OCI-LY1 (cell line): Measurements from ENCODE around the gene ZFR.

Experiments used
- H2AFZ ChIP-seq: fragments of 200-600 bp; sonication (generic), shearing (Covaris generic); 2 replicates; pipeline ENCODE4 v1.6.0; 2014; ENCODE audit warnings: antibody characterized with exemption, mild to moderate bottlenecking, low read length
- H3F3A ChIP-seq: fragments of 200-600 bp; sonication (generic), shearing (Covaris generic); 2 replicates; pipeline ENCODE4 v1.6.0; 2014; ENCODE audit warnings: mild to moderate bottlenecking, antibody characterized with exemption, low read length, moderate library complexity; ENCODE audit not compliant: insufficient read depth
- H3K27ac ChIP-seq: fragments of 200-600 bp; sonication (generic); 2 replicates; pipeline ENCODE4 v1.5.1; 2014; ENCODE audit warnings: low read length, mixed run types, mild to moderate bottlenecking, low read depth; ENCODE audit not compliant: poor library complexity, severe bottlenecking
- H3K27me3 ChIP-seq: fragments of 200-600 bp; sonication (generic); 2 replicates; pipeline ENCODE4 v1.6.0; 2014; ENCODE audit warnings: antibody characterized with exemption, mild to moderate bottlenecking, low read length, moderate library complexity; ENCODE audit not compliant: insufficient read depth
- H3K36me3 ChIP-seq: fragments of 200-600 bp; sonication (generic); 2 replicates; pipeline ENCODE4 v1.6.1; 2014; ENCODE audit warnings: mild to moderate bottlenecking, antibody characterized with exemption, low read length, moderate library complexity, mixed read lengths; ENCODE audit not compliant: insufficient read depth
- H3K4me1 ChIP-seq: fragments of 200-600 bp; sonication (generic); 2 replicates; pipeline ENCODE4 v1.5.1; 2014; ENCODE audit warnings: mild to moderate bottlenecking, low read length, moderate library complexity; ENCODE audit not compliant: insufficient read depth, severe bottlenecking
- H3K4me2 ChIP-seq: fragments of 200-600 bp; sonication (generic), shearing (Covaris generic); 2 replicates; pipeline ENCODE4 v1.6.1; 2014; ENCODE audit warnings: low read length
- H3K4me3 ChIP-seq: fragments of 200-600 bp; sonication (generic); 2 replicates; pipeline ENCODE4 v1.5.1; 2014; ENCODE audit warnings: low read length, low read depth, mild to moderate bottlenecking, mixed read lengths; ENCODE audit not compliant: poor library complexity, severe bottlenecking
- H3K79me2 ChIP-seq: fragments of 200-600 bp; shearing (Covaris generic); 2 replicates; pipeline ENCODE4 v1.6.1; 2016; ENCODE audit warnings: mixed run types, low read length, mixed read lengths; ENCODE audit not compliant: insufficient read depth
- H3K9ac ChIP-seq: fragments of 200-600 bp; sonication (generic), shearing (Covaris generic); 2 replicates; pipeline ENCODE4 v1.6.1; 2014; ENCODE audit warnings: mild to moderate bottlenecking, low read length, mixed read lengths
- H3K9me2 ChIP-seq: fragments of 200-600 bp; sonication (generic), shearing (Covaris generic); 2 replicates; pipeline ENCODE4 v1.6.1; 2014; ENCODE audit warnings: low read depth, mild to moderate bottlenecking, low read length, mixed read lengths
- H3K9me3 ChIP-seq: fragments of 200-600 bp; shearing (Covaris generic); 2 replicates; pipeline ENCODE4 v1.6.1; 2014; ENCODE audit warnings: low read length, mixed read lengths
- H4K20me1 ChIP-seq: fragments of 200-600 bp; sonication (generic), shearing (Covaris generic); 2 replicates; pipeline ENCODE4 v1.6.0; 2016; ENCODE audit warnings: mild to moderate bottlenecking, low read length; ENCODE audit not compliant: insufficient read depth
- CTCF ChIP-seq: fragments of 200-600 bp; sonication (generic), shearing (Covaris generic); IDR thresholded peaks from 2 replicates; pipeline ENCODE4 v1.5.1; 2017; ENCODE audit warnings: mild to moderate bottlenecking, antibody characterized with exemption, low read length, moderate library complexity, mixed read lengths
- EZH2 ChIP-seq: fragments of 200-600 bp; sonication (generic), shearing (Covaris generic); IDR thresholded peaks from 2 replicates; pipeline ENCODE4 v1.8.0; 2017; ENCODE audit warnings: borderline replicate concordance, mixed run types, mild to moderate bottlenecking, antibody characterized with exemption, low read length, moderate library complexity, mixed read lengths

ZFR gene

GRCh38 chr5:32436553-32437242, 7.8 kb downstream of the ZFR start:
- H3K79me2 ChIP-seq: peaks cover 100% of the 10 kb centered on the region
- no peak overlapping the region for H3K4me3 ChIP-seq
- H3K9me2 ChIP-seq: no peaks in the 10 kb centered on the region
- no peak overlapping the region for H3K9ac ChIP-seq
- H3K9me3 ChIP-seq: no peaks in the 10 kb centered on the region
- H3K27me3 ChIP-seq: no peaks in the 10 kb centered on the region
- H3F3A ChIP-seq: no peaks in the 10 kb centered on the region
- no peak overlapping the region for H2AFZ ChIP-seq
- H4K20me1 ChIP-seq: 0 out of 2 replicates have a peak, but pooled peaks cover 2% of the 10 kb centered on the region
- H3K4me2 ChIP-seq: no peak overlapping the region
- no peaks in the 10 kb centered on the region for H3K4me1 ChIP-seq
- TF ChIP-seq EZH2 (no peak), CTCF (no peak)
- peaks cover 56% of the 10 kb centered on the region for H3K36me3 ChIP-seq
- H3K27ac ChIP-seq: no peak overlapping the region

GRCh38 chr5:32435383-32435782, 9.2 kb downstream of the ZFR start:
- Histone ChIP-seq H4K20me1 (0 out of 2 replicates have a peak, but pooled peaks cover 2% of the 10 kb centered on the region), H3K27me3 (no peaks in the 10 kb centered on the region), H3K79me2 (peaks cover 100% of the 10 kb centered on the region), H3F3A (no peaks in the 10 kb centered on the region), H2AFZ (no peak overlapping the region), H3K36me3 (peaks cover 42% of the 10 kb centered on the region), H3K4me3 (no peak overlapping the region), H3K9me3 (no peaks in the 10 kb centered on the region), H3K4me1 (no peaks in the 10 kb centered on the region), H3K9ac (no peak overlapping the region), H3K27ac (no peak overlapping the region), H3K9me2 (no peaks in the 10 kb centered on the region), H3K4me2 (no peak overlapping the region)
- no peak for TF ChIP-seq EZH2
- no peak for TF ChIP-seq CTCF

GRCh38 chr5:32434221-32434620, 10.3 kb downstream of the ZFR start:
- H3K4me3 ChIP-seq: no peak overlapping the region
- TF ChIP-seq EZH2 (no peak), CTCF (no peak)
- peaks cover 44% of the 10 kb centered on the region for H3K36me3 ChIP-seq
- no peaks in the 10 kb centered on the region for H3K27me3 ChIP-seq
- no peaks in the 10 kb centered on the region for H3F3A ChIP-seq
- peaks cover 3% of the 10 kb centered on the region; the same call in 1 of the 2 replicates for H3K9me3 ChIP-seq
- H2AFZ ChIP-seq: no peak overlapping the region
- no peak overlapping the region for H3K27ac ChIP-seq
- no peaks in the 10 kb centered on the region for H3K9me2 ChIP-seq
- H3K4me1 ChIP-seq: no peaks in the 10 kb centered on the region
- H4K20me1 ChIP-seq: 0 out of 2 replicates have a peak, but pooled peaks cover 2% of the 10 kb centered on the region
- H3K4me2 ChIP-seq: no peak overlapping the region
- no peak overlapping the region for H3K9ac ChIP-seq
- peaks cover 100% of the 10 kb centered on the region for H3K79me2 ChIP-seq
